Ramos (cell line): Measurements from ENCODE around the gene MACROD2.

Source experiments
- in situ Hi-C: fragments of 300-500 bp; cut with MboI; formaldehyde crosslinking; loops from one replicate; pipeline ENCODE4 v1.14.3; 2022; ENCODE audit warnings: low sequenced_read_pairs; ENCODE audit not compliant: unreplicated experiment

The MACROD2 gene

GRCh38 chr20:14611479-14611878, 616.2 kb downstream of the MACROD2 start:
- in situ Hi-C loops: no loop called here

DNA sequence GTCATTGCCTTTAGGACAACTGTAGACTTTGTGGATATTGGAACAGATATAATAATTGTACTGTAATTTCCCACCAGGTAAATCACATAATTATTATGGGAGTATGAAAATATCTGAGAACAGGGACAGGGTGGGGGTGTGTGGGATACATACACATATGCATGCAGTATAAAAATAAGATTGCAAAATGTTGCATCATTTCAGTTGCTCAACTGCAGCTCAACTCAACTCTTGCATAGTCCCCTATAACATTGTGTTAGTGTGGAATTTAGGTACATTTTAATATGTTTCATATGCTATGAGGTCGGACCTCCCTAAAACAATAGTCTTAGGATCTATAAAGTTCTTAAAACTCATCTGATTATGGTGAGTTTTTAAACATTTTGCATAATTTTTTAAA, 617.1 kb downstream of the MACROD2 start:
- in situ Hi-C loops: no loop called here

DNA sequence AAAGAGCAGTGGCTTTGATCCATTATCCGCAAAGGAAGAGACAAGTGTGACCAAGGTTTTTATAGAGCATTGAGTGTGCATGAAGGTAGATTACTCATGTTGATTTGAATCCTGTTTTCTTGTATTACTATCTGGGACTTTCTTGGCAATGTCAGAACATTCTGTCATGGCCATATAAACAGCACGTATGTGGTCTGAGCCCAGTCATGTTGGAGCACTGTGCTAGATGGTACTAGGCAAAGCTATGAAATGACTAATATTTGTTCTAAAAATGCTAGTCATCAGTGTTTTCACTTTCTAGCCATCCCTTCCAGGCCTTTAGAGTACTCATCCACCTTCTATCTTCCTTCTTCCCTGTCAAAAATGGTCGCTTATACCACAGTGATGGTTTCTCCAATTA, 620.7 kb downstream of the MACROD2 start:
- in situ Hi-C loops: no loop called here

DNA sequence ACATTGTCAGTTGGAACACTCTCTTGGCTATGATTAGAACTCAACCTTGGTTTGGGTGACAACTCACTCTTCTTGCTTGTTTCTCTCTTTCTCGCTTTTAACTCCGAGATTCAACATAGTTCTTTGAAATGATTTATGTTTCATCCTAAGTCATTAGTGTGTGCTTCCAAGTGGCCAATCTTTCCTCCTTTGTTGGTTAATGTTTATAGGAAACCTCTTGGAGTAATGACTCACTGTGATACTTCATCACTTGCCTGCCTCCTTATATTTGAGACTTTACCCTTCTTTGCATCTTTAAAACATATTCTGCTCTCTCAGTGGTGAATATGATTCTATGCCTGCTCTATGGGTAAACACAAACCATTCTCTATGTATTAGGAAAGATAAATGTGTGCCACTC, 621.8 kb downstream of the MACROD2 start:
- in situ Hi-C loops: no loop called here

- in situ Hi-C loops: no loop called here
Measured at GRCh38 chr20:14619411-14619810, 624.1 kb downstream of the MACROD2 start.

DNA sequence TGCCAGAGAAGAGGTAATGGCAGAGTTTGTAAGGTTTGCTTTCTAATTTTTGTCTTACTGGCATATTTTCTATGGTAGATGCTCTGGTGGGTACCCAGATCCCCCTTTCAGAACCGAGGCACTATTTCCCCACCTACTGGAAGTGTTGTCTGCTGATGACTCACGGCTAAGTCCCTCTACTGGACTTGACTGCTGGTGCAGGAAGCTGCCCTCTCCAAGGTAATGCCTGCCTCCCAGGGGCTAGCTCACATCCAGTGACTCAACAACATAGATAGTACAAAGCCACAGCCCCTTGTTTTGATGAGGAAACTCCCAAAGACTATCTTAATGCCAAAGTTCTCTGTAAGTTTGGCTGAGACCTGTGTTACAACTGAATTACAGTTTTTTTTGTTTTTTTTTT, 627.5 kb downstream of the MACROD2 start:
- in situ Hi-C loops: no loop called here

GRCh38 chr20:14631011-14631410, 635.7 kb downstream of the MACROD2 start:
- in situ Hi-C loops: no loop called here

GRCh38 chr20:14632906-14633305, 637.6 kb downstream of the MACROD2 start:
- in situ Hi-C loops: no loop called here

- in situ Hi-C loops: no loop called here
Measured at GRCh38 chr20:14633507-14633906, 638.2 kb downstream of the MACROD2 start.

DNA sequence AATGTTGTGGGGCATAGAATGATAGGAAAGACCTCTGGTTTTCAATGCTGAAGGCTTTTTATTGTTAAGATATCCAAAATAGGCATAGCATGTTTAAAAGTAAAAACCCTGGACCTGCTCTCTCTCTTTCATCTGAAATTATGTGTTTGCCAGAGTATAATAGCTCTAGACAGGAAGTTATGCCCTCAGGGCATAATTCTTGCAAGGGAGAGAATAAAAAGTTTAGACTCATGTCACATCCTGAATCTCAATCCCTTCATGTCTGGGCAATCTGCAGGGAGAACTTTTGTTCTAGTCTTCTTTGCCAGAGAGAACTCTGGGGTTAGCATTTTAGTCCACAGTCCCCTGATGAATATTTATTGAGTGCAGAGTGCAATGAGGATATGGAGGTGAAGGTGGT, 639.3 kb downstream of the MACROD2 start:
- in situ Hi-C loops: no loop called here

DNA sequence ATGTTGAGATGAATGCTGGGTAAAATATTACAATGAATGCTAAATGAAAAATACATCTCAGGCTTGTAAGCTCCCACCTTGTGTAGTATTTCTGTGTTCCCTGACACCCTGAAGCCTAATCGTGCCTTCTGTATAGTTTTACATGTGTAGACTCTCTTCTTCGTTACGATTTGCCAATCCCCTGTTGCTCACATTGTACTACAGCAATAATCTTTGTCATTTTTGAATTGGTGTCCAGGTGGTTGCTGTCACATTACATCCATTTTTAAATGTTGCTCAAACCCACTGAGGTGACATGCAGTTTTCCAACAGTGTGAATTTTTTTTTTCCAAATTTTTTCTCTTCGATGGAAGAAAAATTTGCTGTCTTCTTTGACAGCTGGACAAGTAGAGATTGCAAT, 642.1 kb downstream of the MACROD2 start:
- in situ Hi-C loops: no loop called here

DNA sequence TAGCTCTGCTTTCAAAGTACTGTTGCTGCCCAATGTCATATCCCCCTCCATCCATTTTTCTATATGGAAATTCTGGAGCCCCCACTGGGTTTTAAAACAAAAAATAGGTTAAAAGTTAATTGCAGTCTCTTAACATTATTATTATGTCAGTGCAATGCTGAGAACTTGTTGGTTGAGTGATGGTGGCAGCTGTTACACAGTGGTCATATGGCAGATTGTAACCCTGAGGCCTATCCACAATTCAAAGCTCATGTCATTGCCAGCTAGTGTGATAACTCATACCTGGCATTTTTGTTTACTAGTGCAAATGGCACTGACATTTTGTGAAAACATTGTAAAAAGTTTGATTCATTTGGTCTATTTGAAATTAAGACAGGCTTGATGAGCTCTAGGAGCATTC, 647.8 kb downstream of the MACROD2 start:
- in situ Hi-C loops: no loop called here

- in situ Hi-C loops: no loop called here
Measured at GRCh38 chr20:14643556-14643955, 648.2 kb downstream of the MACROD2 start.

GRCh38 chr20:14644306-14645097, 649.2 kb downstream of the MACROD2 start:
- in situ Hi-C loops: no loop called here

- in situ Hi-C loops: no loop called here
Measured at GRCh38 chr20:14647016-14647415, 651.7 kb downstream of the MACROD2 start.

DNA sequence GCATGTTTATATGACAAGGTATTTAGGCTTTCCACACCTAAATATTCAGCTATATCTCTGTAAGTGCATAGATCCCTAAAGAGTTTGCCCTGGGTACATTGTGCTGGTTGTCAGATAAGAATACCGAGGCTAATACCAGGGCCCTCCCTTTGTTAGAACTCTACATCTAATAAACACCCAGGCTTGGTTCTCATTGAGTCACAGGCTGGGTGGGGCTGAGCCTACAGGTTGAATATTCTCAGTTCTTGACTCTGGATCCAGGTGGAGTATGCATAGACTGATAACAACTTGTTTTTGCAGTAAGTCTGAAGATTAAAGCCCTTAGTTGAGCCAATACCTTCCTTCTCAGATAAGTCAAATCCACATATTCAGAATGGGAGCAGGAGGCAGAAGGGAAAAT, 654.3 kb downstream of the MACROD2 start:
- in situ Hi-C loops: no loop called here

DNA sequence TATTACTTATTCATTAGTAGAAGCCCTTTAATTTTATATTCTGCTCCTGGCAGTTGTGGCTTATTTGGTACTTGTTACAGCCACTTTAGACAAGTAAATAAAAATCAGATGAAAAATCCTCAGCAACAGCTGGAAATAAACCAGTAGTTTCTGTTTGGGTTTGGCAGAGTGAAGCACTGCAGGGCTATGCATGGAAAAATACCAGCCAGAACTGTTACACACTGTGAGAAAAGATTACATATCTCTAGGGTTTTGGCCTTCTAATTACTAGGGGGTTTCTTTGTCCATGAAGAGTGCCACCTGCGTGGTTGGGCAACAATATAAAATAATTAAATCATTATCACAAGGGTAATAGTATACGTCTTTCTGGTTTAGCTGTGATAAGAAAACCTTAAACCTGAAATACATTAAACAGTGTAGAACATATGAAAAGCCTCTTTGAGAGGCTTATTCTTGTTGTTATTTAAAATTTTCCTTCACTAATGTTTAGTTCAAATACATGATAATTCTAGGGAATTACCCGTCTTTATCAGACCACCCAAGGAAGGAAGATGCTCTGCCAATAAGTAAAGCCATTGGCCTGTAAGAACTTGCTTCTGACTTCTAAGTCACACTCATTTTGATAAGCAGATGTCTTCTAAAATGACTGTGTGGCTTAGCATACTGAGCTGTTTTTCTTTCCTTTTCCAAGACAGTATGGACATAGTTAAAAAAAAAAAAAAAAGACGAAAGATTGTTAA, 662.1 kb downstream of the MACROD2 start:
- in situ Hi-C loops: no loop called here

DNA sequence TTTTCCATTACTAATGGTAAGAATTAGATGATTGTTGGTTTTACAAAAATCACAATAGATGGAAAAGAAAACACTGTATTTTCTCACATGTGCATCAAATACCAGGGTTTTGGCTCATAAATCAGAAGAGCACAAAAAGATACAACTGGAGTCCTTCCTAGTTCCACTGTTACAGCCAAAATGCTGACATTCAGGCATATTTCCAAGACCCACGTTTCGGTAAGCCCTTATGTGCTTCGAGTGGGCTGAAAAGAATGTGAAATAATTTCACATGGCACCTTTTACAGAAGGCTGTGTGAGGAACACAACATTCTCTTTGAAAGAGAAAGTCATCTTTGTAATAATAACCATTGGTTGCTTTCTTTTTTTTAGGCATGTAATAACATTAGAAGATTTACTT, 668.8 kb downstream of the MACROD2 start:
- in situ Hi-C loops: no loop called here

DNA sequence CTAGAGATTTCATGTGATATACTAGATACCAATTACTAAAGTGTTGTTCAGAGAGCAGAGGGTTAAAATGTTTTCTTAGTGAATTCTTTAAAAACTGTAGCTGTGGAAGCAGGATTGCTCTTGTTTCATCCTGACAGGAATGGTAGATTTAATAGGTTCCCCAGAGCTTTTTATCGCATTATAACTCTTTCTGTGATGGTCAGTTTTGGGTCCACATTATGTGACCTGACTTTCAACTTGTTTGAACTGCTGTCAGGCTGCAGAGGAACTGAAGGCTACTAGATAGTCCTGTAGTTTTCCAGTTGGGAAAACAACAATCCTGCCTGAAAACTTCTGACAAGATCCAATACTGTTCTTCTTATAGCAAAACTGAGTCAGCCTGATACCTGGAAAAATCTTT, 671.4 kb downstream of the MACROD2 start:
- in situ Hi-C loops: no loop called here

DNA sequence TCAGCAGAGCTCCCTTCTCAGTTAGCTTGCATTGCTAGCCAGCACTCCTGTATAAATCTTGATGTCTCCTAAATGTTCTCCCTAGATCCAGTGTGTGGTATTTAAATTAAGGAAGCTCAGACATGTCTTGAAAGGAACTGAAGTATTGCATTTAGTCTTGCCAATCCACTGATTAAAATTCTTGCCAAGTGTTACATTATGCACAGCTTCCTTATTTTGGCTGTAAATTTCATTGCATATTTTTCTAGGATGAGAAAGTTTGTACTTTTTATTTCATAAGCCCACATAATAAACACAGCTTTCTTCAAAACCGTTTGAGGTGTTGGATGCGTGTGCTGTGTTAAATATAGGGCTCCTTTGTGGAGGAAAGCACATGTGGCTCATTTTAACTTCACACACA, 671.9 kb downstream of the MACROD2 start:
- in situ Hi-C loops: no loop called here

- in situ Hi-C loops: no loop called here
Measured at GRCh38 chr20:14672066-14672465, 676.8 kb downstream of the MACROD2 start.

GRCh38 chr20:14673164-14673563, 677.8 kb downstream of the MACROD2 start:
- in situ Hi-C loops: no loop called here
